Ectodermal cell (in vitro differentiated cells): ENCODE data around the gene KBTBD4.

ENCODE experiments used
- H3K27ac ChIP-seq: 2 replicates; pipeline ENCODE4 v1.7.0; 2013; ENCODE audit warnings: mild to moderate bottlenecking, low read depth, low read length; ENCODE audit not compliant: insufficient read depth, poor library complexity, severe bottlenecking
- H3K27me3 ChIP-seq: 2 replicates; pipeline ENCODE4 v1.7.0; 2013; ENCODE audit warnings: mild to moderate bottlenecking, low read length; ENCODE audit not compliant: insufficient read depth, control insufficient read depth, poor library complexity, severe bottlenecking
- H3K36me3 ChIP-seq: one replicate; pipeline ENCODE4 v1.7.0; 2013; ENCODE audit warnings: low read length; ENCODE audit not compliant: control insufficient read depth, insufficient read depth
- H3K4me1 ChIP-seq: one replicate; pipeline ENCODE4 v1.7.0; 2013; ENCODE audit warnings: low read length; ENCODE audit not compliant: control insufficient read depth, insufficient read depth
- H3K4me3 ChIP-seq: 2 replicates; pipeline ENCODE4 v1.7.0; 2013; ENCODE audit warnings: low read depth, low read length, control low read depth; ENCODE audit not compliant: insufficient read depth
- H3K9me3 ChIP-seq: 2 replicates; pipeline ENCODE4 v1.7.0; 2013; ENCODE audit warnings: mild to moderate bottlenecking, low read length, moderate library complexity; ENCODE audit not compliant: control insufficient read depth
- WGBS, 2 experiments: methylation state at CpG; one replicate each; pipeline ENCODE4 v1.1.7; 2013; ENCODE audit warnings: missing lambda C conversion rate in 2 of 2; 5-methylcytosine and 5-hydroxymethylcytosine counted together

The KBTBD4 gene

GRCh38 chr11:47606731-47607130, 28.0 kb upstream of the KBTBD4 start:
- no peak overlapping the region for H3K27ac ChIP-seq
- no peaks in the 10 kb centered on the region for H3K27me3 ChIP-seq
- 61 to 63% methylated on average over 5 of the region's 5 CpGs for WGBS, 2 experiments
- H3K4me1 ChIP-seq = no peaks in the 10 kb centered on the region
- H3K9me3 ChIP-seq = no peaks in the 10 kb centered on the region
- no peak overlapping the region for H3K4me3 ChIP-seq
- no peaks in the 10 kb centered on the region for H3K36me3 ChIP-seq

- H3K4me3 ChIP-seq = no peak overlapping the region
- 87 to 91% methylated on average over 3 of the region's 3 CpGs for WGBS, 2 experiments
- H3K27me3 ChIP-seq = no peaks in the 10 kb centered on the region
Measured at GRCh38 chr11:47605921-47606320, 27.2 kb upstream of the KBTBD4 start.

GRCh38 chr11:47603295-47603694, 24.5 kb upstream of the KBTBD4 start:
- Histone ChIP-seq H3K4me3 (no peak overlapping the region), H3K36me3 (no peaks in the 10 kb centered on the region), H3K4me1 (peaks cover 5% of the 10 kb centered on the region), H3K27ac (no peak overlapping the region), H3K27me3 (no peaks in the 10 kb centered on the region), H3K9me3 (no peaks in the 10 kb centered on the region)
- WGBS, 2 experiments = 94 to 99% methylated on average over 4 of the region's 4 CpGs

More at GRCh38 chr11:47605921-47606320, 27.2 kb upstream of the KBTBD4 start:
- no peaks in the 10 kb centered on the region for H3K4me1 ChIP-seq
- H3K27ac ChIP-seq = no peak overlapping the region
- H3K36me3 ChIP-seq = no peaks in the 10 kb centered on the region
- H3K9me3 ChIP-seq = no peaks in the 10 kb centered on the region

GRCh38 chr11:47599902-47600301, 21.1 kb upstream of the KBTBD4 start:
- peaks cover 8% of the 10 kb centered on the region for H3K27me3 ChIP-seq
- peaks cover 7% of the 10 kb centered on the region for H3K4me1 ChIP-seq
- no peak overlapping the region for H3K27ac ChIP-seq
- H3K36me3 ChIP-seq = no peaks in the 10 kb centered on the region
- H3K9me3 ChIP-seq = no peaks in the 10 kb centered on the region
- H3K4me3 ChIP-seq = no peak overlapping the region
- 87 to 89% methylated on average over 4 of the region's 4 CpGs for WGBS, 2 experiments

GRCh38 chr11:47595967-47596366, 17.2 kb upstream of the KBTBD4 start:
- Histone ChIP-seq H3K27me3 (peaks cover 39% of the 10 kb centered on the region), H3K9me3 (no peaks in the 10 kb centered on the region), H3K27ac (no peak overlapping the region), H3K4me1 (peaks cover 15% of the 10 kb centered on the region), H3K36me3 (no peaks in the 10 kb centered on the region), H3K4me3 (no peak overlapping the region)
- 93 to 100% methylated on average over 1 of the region's 1 CpG for WGBS, 2 experiments

- Histone ChIP-seq H3K4me1 (peaks cover 15% of the 10 kb centered on the region), H3K36me3 (no peaks in the 10 kb centered on the region), H3K9me3 (no peaks in the 10 kb centered on the region), H3K27me3 (peaks cover 39% of the 10 kb centered on the region), H3K27ac (no peak overlapping the region), H3K4me3 (no peak overlapping the region)
- 69 to 73% methylated on average over 7 of the region's 7 CpGs for WGBS, 2 experiments
Measured at GRCh38 chr11:47595029-47595428, 16.3 kb upstream of the KBTBD4 start.

GRCh38 chr11:47593934-47594855, 15.4 kb upstream of the KBTBD4 start, which contains the start of gene C1QTNF4:
Gene C1QTNF4, minus strand, starts transcription at chr11:47594411. Its CDS starts 3,601 bp downstream, at chr11:47590810.
- H3K4me3 ChIP-seq = peak within 1 kb of the TSS; percentile 63
- no peaks in the 10 kb centered on the region for H3K9me3 ChIP-seq
- no peaks in the 10 kb centered on the region for H3K36me3 ChIP-seq
- WGBS, 2 experiments = 2% methylated on average over 48 of the region's 48 CpGs
- H3K27ac ChIP-seq = no peak within 1 kb of the TSS
- H3K27me3 ChIP-seq = peaks cover 39% of the 10 kb centered on the region
- H3K4me1 ChIP-seq = peaks cover 9% of the 10 kb centered on the region

GRCh38 chr11:47593492-47593933, 14.7 kb upstream of the KBTBD4 start:
- WGBS, 2 experiments = 4 to 5% methylated on average over 4 to 6 of the region's 6 CpGs
- peaks cover 9% of the 10 kb centered on the region for H3K4me1 ChIP-seq
- H3K27ac ChIP-seq = no peak overlapping the region
- no peaks in the 10 kb centered on the region for H3K36me3 ChIP-seq
- peak overlapping the region; percentile 63 for H3K4me3 ChIP-seq
- H3K9me3 ChIP-seq = no peaks in the 10 kb centered on the region
- H3K27me3 ChIP-seq = peaks cover 39% of the 10 kb centered on the region

GRCh38 chr11:47592970-47593369, 14.2 kb upstream of the KBTBD4 start:
- Histone ChIP-seq H3K27ac (no peak overlapping the region), H3K4me1 (peaks cover 9% of the 10 kb centered on the region), H3K9me3 (no peaks in the 10 kb centered on the region), H3K27me3 (peaks cover 39% of the 10 kb centered on the region), H3K4me3 (peak overlapping the region; percentile 63), H3K36me3 (no peaks in the 10 kb centered on the region)
- WGBS, 2 experiments = 68 to 95% methylated on average over 2 of the region's 2 CpGs

GRCh38 chr11:47592251-47592650, 13.5 kb upstream of the KBTBD4 start:
- no peaks in the 10 kb centered on the region for H3K9me3 ChIP-seq

More at GRCh38 chr11:47592251-47592650, 13.5 kb upstream of the KBTBD4 start:
- H3K27me3 ChIP-seq = peaks cover 39% of the 10 kb centered on the region
- WGBS, 2 experiments = 78% methylated on average over 4 of the region's 4 CpGs
- no peaks in the 10 kb centered on the region for H3K36me3 ChIP-seq
- H3K4me1 ChIP-seq = peaks cover 9% of the 10 kb centered on the region
- H3K4me3 ChIP-seq = no peak overlapping the region
- H3K27ac ChIP-seq = no peak overlapping the region
